Glutamatergic neuron (in vitro differentiated cells): Measurements from ENCODE around the gene LIPH. TPM values are rescaled to one million over a fixed set of nuclear protein-coding genes. Genes with fewer than 3 reads are reported as not detected.

Source experiments
- DNase-seq: peaks from one replicate; pipeline ENCODE4 v3.0.0; 2022
- H3K27ac Mint-ChIP-seq: one replicate; pipeline ENCODE4 v1.8.0; 2020; ENCODE audit warnings: mild to moderate bottlenecking, mixed read lengths, inconsistent platforms; ENCODE audit not compliant: unreplicated experiment
- H3K27me3 Mint-ChIP-seq: one replicate; pipeline ENCODE4 v1.8.0; 2020; ENCODE audit warnings: mild to moderate bottlenecking, moderate library complexity, mixed read lengths, inconsistent platforms; ENCODE audit not compliant: unreplicated experiment
- H3K36me3 Mint-ChIP-seq: one replicate; pipeline ENCODE4 v1.8.0; 2020; ENCODE audit warnings: mild to moderate bottlenecking, mixed read lengths, inconsistent platforms; ENCODE audit not compliant: unreplicated experiment
- H3K4me1 Mint-ChIP-seq: one replicate; pipeline ENCODE4 v1.8.0; 2020; ENCODE audit warnings: mild to moderate bottlenecking, low read depth, mixed read lengths, inconsistent platforms; ENCODE audit not compliant: unreplicated experiment
- H3K4me3 Mint-ChIP-seq: one replicate; pipeline ENCODE4 v1.8.0; 2020; ENCODE audit warnings: mild to moderate bottlenecking, mixed read lengths, inconsistent platforms; ENCODE audit not compliant: unreplicated experiment
- H3K9me3 Mint-ChIP-seq: one replicate; pipeline ENCODE4 v1.8.0; 2020; ENCODE audit warnings: mild to moderate bottlenecking, moderate library complexity, mixed read lengths, inconsistent platforms; ENCODE audit not compliant: unreplicated experiment
- CTCF ChIP-seq: fragments of 200-600 bp; sonication (generic); IDR thresholded peaks from one replicate; pipeline ENCODE4 v1.5.0; 2021; ENCODE audit not compliant: partially characterized antibody, unreplicated experiment
- total RNA-seq: library from RNA; stranded (reverse); fragmentation: NEBNext Ultra II Directional; extraction: Animal tissue kit (Norgen Biotek cat#: 25700); gene quantifications from one replicate; pipeline ENCODE4 v1.2.1, GENCODE V29; 2021; ENCODE audit not compliant: unreplicated experiment

LIPH gene
- total RNA-seq, 1 donor from 2014 or later = not detected

- H3K27me3 Mint-ChIP-seq = peaks cover 10% of the 10 kb centered on the region
- no peak for TF ChIP-seq CTCF
- peaks cover 12% of the 10 kb centered on the region for H3K9me3 Mint-ChIP-seq
- peaks cover 13% of the 10 kb centered on the region for H3K4me1 Mint-ChIP-seq
- no peak for DNase-seq
- no peaks in the 10 kb centered on the region for H3K36me3 Mint-ChIP-seq
- H3K27ac Mint-ChIP-seq = peak overlapping the region; percentile 95
- peak overlapping the region; percentile 91 for H3K4me3 Mint-ChIP-seq
Measured at GRCh38 chr3:185585518-185585858, 33.1 kb upstream of the LIPH start.

DNA sequence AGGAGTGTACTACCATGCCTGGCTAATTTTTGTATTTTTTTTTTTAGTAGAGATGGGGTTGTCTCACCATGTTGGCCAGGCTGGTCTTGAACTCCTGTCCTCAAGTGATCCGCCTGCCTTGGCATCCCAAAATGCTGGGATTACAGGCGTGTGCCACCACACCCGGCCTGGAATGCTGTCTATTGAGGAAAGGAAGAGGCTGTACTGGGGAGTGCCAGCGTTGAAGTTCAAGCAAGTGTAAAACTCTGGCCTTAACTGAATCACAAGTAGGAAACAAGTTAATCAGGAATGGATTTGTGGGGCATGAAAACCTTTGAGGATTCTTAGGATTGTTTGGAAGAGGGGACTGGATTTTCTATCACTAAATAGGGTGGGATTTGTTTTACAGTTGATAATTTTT is 32.3 kb upstream of the LIPH start:
- H3K27ac Mint-ChIP-seq = peak overlapping the region; percentile 74
- no peak for TF ChIP-seq CTCF

GRCh38 chr3:185583925-185584324 is 31.5 kb upstream of the LIPH start:
- H3K27ac Mint-ChIP-seq = no peak overlapping the region
- peaks cover 12% of the 10 kb centered on the region for H3K9me3 Mint-ChIP-seq

More for the DNA sequence above, 32.3 kb upstream of the LIPH start:
- H3K4me1 Mint-ChIP-seq = peaks cover 13% of the 10 kb centered on the region
- peaks cover 12% of the 10 kb centered on the region for H3K9me3 Mint-ChIP-seq
- no peaks in the 10 kb centered on the region for H3K36me3 Mint-ChIP-seq
- H3K27me3 Mint-ChIP-seq = peaks cover 10% of the 10 kb centered on the region
- peak overlapping the region; percentile 50 for H3K4me3 Mint-ChIP-seq
- no peak for DNase-seq

DNA sequence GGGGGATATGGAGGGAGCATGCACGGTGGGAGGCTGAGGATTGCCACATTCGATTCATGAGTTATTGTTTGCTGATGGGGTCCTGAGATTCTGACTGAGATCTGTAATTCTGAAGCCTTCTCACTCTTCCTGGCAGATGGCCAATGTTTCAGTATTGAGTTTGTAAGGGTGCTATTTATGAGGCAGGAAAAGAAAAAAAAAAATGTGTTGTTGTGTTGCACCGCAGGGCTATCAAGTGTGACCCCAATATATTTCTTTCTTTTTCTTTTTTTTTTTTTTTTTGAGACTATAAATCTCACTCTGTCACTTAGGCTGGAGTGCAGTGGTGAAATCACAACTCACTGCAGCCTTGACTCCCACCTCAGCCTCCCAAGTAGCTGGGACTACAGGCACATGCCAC is 30.5 kb upstream of the LIPH start:
- TF ChIP-seq CTCF = no peak
- no peak for DNase-seq
- Mint-ChIP-seq H3K36me3 (no peaks in the 10 kb centered on the region), H3K4me3 (no peak overlapping the region), H3K4me1 (peaks cover 8% of the 10 kb centered on the region), H3K9me3 (peaks cover 12% of the 10 kb centered on the region), H3K27ac (no peak overlapping the region), H3K27me3 (peaks cover 10% of the 10 kb centered on the region)

More at GRCh38 chr3:185583925-185584324, 31.5 kb upstream of the LIPH start:
- H3K36me3 Mint-ChIP-seq = no peaks in the 10 kb centered on the region
- peaks cover 10% of the 10 kb centered on the region for H3K27me3 Mint-ChIP-seq
- DNase-seq = no peak
- TF ChIP-seq CTCF = no peak
- peaks cover 13% of the 10 kb centered on the region for H3K4me1 Mint-ChIP-seq
- H3K4me3 Mint-ChIP-seq = no peak overlapping the region

DNA sequence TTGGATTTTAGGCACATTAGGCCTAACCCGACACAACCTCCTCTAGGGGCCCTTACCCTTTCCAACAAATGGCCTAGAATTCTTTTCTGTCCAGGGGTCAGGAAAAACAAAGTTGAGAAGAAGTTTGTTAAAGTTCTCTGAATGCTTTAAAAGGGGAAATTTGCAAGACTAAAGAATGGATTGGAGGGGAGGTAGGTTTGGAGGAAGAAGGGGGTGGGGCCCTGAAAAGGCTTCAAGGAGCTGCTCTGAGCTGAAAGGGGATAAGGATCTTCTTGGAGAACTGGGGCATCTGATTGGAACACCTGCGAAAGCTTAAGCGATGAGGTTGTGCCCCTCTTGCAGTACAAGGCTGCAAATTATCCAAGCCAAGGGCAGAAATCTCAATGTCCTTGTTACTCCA is 29.8 kb upstream of the LIPH start:
- peaks cover 8% of the 10 kb centered on the region for H3K4me1 Mint-ChIP-seq
- peaks cover 10% of the 10 kb centered on the region for H3K27me3 Mint-ChIP-seq
- H3K27ac Mint-ChIP-seq = no peak overlapping the region
- DNase-seq = no peak
- H3K36me3 Mint-ChIP-seq = no peaks in the 10 kb centered on the region
- peaks cover 12% of the 10 kb centered on the region for H3K9me3 Mint-ChIP-seq
- H3K4me3 Mint-ChIP-seq = no peak overlapping the region
- TF ChIP-seq CTCF = no peak
